Activated CD4-positive, CD25-positive, alpha-beta regulatory T cell treated with anti-CD3 and anti-CD28 coated beads, Interleukin-2, amount 50 U/mL, for 16 hours (primary cell): ENCODE measurements around the gene IL20RB.
"Not testable (repeated sequence)": the region's sequence is repeated elsewhere in the genome, so short reads cannot be mapped to it uniquely, and the experiment has no call there.

Experiments used
- DNase-seq: peaks from one replicate; pipeline ENCODE4 v3.0.0-alpha.2; 2020; ENCODE audit warnings: low read depth, low spot score

IL20RB gene

GRCh38 chr3:136946978-136947377 is 10.8 kb upstream of the IL20RB start:
- DNase-seq: no peak

DNA sequence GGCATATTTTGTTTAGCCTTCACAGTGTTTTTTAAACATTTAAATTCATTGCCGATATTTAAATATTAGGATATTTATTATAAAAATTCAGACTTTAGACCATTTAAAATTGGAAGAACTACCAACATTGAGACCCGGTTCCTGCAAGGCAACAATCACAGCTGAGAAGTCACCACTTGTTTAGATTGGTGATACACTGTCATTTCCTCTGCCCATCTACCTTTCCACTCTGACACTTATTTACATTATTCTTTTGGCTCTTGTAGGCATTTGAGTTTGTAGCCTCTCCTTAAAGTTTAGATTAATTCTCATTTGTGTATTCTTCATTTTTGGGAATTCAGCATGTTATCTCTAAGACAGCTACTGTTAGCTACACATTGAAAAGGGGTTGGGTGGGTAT is 10.3 kb upstream of the IL20RB start:
- no peak for DNase-seq

GRCh38 chr3:136949146-136949545 is 8.6 kb upstream of the IL20RB start:
- DNase-seq: no peak

GRCh38 chr3:136949708-136950107 is 8.1 kb upstream of the IL20RB start:
- no peak for DNase-seq

- DNase-seq: no peak
Measured at GRCh38 chr3:136950623-136951022, 7.2 kb upstream of the IL20RB start.

GRCh38 chr3:136952292-136952691 is 5.5 kb upstream of the IL20RB start:
- DNase-seq: no peak

GRCh38 chr3:136954251-136954650 is 3.5 kb upstream of the IL20RB start:
- no peak for DNase-seq

DNA sequence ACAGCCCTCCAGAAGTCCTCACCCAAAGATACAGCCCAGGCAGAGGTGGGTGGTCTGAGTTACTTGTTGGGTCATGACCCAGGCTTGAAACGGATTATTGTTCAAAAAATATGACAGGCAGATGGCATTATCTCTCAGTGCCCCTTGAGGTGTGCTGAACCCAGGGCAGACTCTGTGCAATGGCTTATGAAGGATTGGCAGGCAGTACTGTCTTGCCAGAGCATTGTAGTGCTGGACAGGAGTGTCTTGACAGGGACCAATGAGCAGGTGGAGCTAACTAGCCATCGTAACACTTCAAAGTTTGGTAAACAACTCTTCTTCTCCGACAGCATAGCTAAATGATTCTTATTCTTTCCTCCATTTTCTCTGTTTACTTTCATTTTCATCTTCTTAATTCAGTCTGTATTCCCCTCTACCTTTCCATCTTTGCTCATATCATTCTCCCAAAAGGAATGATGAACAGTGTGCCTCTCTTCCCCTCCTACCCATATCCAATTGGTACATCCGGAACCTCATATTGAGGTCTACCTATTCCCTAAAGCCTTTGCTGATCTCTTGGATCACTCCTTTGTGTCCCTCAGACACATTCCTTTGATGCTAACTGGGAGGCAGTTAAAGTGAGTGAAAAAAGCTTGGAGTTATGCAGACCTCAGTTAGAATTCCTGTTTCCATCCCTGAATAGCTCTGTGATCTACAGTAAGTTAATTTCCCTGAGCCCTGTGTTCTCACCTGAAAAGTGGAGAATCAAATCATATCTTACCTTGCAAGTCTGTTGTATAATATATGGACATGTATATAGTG is 2.6 kb upstream of the IL20RB start:
- DNase-seq: no peak

- no peak for DNase-seq
Measured at GRCh38 chr3:136955813-136956212, 2.0 kb upstream of the IL20RB start.

DNA sequence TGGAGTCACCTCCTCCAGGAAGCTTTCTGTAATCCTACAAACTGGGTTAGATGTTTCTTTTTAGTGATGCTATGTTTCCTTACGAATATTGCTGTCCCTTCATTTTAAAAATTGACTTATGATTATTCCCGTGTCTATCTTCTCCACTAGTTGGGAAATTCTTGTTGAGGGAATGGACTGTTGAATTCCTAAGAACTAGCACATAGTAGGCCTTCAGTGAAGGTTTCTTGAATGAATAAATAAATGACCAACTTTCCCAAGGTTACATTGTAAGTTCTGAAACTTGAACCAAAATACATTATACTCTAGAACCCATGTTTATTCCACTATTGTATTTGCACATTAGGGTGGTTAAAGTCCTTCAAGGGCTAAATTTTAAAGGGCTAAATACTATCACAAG is 812 bp upstream of the IL20RB start:
- DNase-seq: no peak

GRCh38 chr3:136958939-136959338 is 1.2 kb downstream of the IL20RB start:
- no peak for DNase-seq

DNA sequence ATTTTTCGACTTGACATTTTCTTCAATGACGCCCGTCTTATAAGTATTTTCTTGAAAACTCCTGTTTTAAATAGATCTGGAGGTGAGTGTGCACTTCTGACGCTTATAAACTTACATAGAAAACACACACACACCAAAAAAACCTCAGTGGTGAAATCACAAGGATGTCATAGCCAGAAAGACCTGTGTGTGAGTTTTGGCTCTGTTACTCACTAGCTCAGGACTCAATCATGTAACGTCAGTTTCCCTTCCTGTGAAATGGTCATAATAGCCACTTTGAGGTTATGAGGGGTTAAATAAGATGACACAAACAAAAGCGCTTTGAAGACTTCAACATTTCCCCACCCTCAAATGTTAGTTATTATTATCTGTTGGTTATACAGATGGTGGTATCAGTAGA is 1.8 kb downstream of the IL20RB start:
- no peak for DNase-seq

DNA sequence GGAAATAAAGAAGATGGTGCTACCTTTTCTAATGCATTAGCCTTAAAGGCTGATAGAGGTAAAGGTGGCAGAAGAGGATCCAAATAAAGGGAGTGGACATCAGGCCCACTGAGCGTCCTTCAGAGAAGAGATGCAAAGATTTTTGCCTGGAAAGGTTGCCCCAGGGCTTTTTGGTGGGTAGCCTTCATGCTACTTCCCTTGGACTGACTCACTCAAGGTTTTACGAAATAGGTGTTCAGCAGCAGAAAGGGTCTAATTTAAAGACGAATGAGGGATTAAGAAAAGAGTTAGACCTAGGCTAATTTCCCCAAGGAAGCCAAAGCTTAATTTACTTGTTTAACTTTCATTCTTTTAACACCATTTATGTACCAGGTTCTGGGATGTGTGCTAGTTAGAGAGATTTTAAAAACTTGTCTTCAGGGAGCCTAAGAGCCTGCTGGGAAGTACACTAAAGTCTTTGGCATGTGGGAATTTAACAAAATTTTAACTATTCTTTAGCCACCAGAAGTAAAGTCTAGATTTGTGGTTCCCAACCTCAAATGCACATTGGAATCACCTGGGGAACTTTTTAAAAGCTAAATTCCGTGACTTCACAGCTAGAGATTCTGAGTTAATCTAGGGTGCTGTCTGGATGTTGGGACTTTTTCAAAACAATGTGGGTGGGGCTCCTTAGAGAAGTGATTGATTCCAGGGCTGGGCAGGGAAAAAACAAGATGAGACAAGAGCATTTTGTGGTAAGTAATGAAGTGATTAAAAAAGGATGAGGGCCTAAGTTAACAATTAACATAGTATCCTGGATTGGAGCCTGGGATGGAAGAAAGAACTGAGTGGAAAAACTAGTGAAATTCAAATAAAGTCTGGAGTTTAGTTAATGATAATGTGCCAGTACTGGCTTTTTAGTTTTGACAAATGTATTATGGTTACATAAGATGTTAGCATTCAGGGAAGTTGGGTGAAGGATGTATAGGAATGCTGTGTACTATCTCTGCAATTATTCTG is 3.4 kb downstream of the IL20RB start:
- DNase-seq: no peak

- no peak for DNase-seq
Measured at GRCh38 chr3:136962927-136963326, 5.1 kb downstream of the IL20RB start.

- DNase-seq: not testable (repeated sequence)
Measured at GRCh38 chr3:136969539-136969938, 11.8 kb downstream of the IL20RB start.

GRCh38 chr3:136973352-136973751 is 15.6 kb downstream of the IL20RB start:
- DNase-seq: no peak

GRCh38 chr3:136974670-136975069 is 16.9 kb downstream of the IL20RB start:
- DNase-seq: no peak

DNA sequence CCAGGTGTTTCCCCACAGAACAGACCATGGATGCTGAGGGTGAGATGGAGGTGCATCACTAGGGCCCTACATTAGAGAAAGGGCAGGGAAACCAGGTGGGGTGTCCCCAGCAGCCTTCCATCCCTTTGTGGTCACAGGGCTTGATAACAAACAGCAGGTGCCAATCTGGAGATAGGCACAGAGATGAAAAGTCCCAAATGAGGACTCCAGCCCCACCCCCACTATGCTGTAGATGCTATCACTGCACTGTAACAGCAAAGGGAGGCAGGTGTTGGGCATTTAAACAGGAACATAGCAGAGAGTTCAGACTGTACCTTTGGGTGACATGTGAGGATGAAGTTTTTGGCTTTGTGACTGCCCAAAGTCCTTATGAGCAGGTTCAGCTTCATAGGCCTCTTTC is 21.4 kb downstream of the IL20RB start:
- DNase-seq: no peak

- no peak for DNase-seq
Measured at GRCh38 chr3:136979684-136980083, 21.9 kb downstream of the IL20RB start.

- DNase-seq: no peak
Measured at GRCh38 chr3:136982033-136982432, 24.2 kb downstream of the IL20RB start.

GRCh38 chr3:136982520-136983138 is 24.8 kb downstream of the IL20RB start:
- DNase-seq: no peak

- DNase-seq: no peak
Measured at GRCh38 chr3:136984837-136985236, 27.1 kb downstream of the IL20RB start.
